PC-9 (cell line): Measurements from ENCODE around the gene TNFRSF8. TPM values are rescaled to one million over a fixed set of nuclear protein-coding genes. Genes with fewer than 3 reads are reported as not detected.

ENCODE experiments used
- BruUV-seq: library from RNA; stranded (reverse); fragments of 400-500 nt; replicated peaks from 2 replicates; lab custom pipeline; 2021; lab: Mats Ljungman, UMichigan
- CTCF ChIA-PET: fragments of 300-600 bp; sonication (Branson Sonifier 250); formaldehyde crosslinking; loops from one replicate; lab custom pipeline; 2022; ENCODE audit warnings: antibody characterized with exemption; lab: Charles Lee
- POLR2A ChIA-PET: fragments of 300-600 bp; sonication (Branson Sonifier 250); formaldehyde crosslinking; loops from one replicate; lab custom pipeline; 2022; ENCODE audit warnings: antibody characterized with exemption; ENCODE audit not compliant: unreplicated experiment; lab: Charles Lee
- DNase-seq, 2 experiments: peaks; one replicate each; pipeline versions ENCODE4 v3.0.0 to v3.0.0-alpha.2; 2015 to 2022; ENCODE audit warnings: mixed read lengths in 1 of 2
- H2AFZ ChIP-seq: fragments of 200-600 bp; sonication (generic); 2 replicates; pipeline ENCODE4 v1.8.1; 2017; ENCODE audit warnings: antibody characterized with exemption
- H3F3A ChIP-seq: fragments of 200-600 bp; sonication (generic); 2 replicates; pipeline ENCODE4 v1.8.1; 2017; ENCODE audit warnings: antibody characterized with exemption, mild to moderate bottlenecking, low read depth; ENCODE audit not compliant: insufficient read depth
- H3K27ac ChIP-seq: fragments of 200-600 bp; sonication (generic); 2 replicates; pipeline ENCODE4 v1.6.1; 2016; ENCODE audit warnings: mixed run types
- H3K27me3 ChIP-seq: fragments of 200-600 bp; sonication (generic); 2 replicates; pipeline ENCODE4 v1.6.1; 2016; ENCODE audit warnings: low read depth, mixed run types; ENCODE audit not compliant: insufficient read depth
- H3K36me3 ChIP-seq: fragments of 200-600 bp; sonication (generic); 2 replicates; pipeline ENCODE4 v1.6.1; 2016; ENCODE audit warnings: low read depth, mixed run types
- H3K4me1 ChIP-seq: fragments of 200-600 bp; sonication (generic); replicated peaks from 2 replicates; pipeline ENCODE4 v1.6.1; 2016; ENCODE audit warnings: mixed run types; ENCODE audit not compliant: insufficient read depth
- H3K4me2 ChIP-seq: fragments of 200-600 bp; sonication (generic); 2 replicates; pipeline ENCODE4 v1.6.1; 2017; ENCODE audit warnings: mixed run types
- H3K4me3 ChIP-seq: fragments of 200-600 bp; sonication (generic); 2 replicates; pipeline ENCODE4 v1.6.1; 2016; ENCODE audit warnings: mixed run types
- H3K79me2 ChIP-seq: fragments of 200-600 bp; sonication (generic); 2 replicates; pipeline ENCODE4 v1.6.1; 2017; ENCODE audit warnings: low read depth, mixed run types
- H3K9me2 ChIP-seq: fragments of 200-600 bp; sonication (generic); 2 replicates; pipeline ENCODE4 v1.8.1; 2017; ENCODE audit warnings: mild to moderate bottlenecking; ENCODE audit not compliant: insufficient read depth
- H3K9me3 ChIP-seq: fragments of 200-600 bp; sonication (generic); 2 replicates; pipeline ENCODE4 v1.8.1; 2016; ENCODE audit warnings: low read depth; ENCODE audit not compliant: insufficient read depth
- H4K20me1 ChIP-seq: fragments of 200-600 bp; sonication (generic); 2 replicates; pipeline ENCODE4 v1.8.1; 2017; ENCODE audit not compliant: insufficient read depth
- CTCF ChIP-seq: fragments of 200-600 bp; sonication (generic); conservative IDR thresholded peaks from 2 replicates; pipeline ENCODE4 v1.6.1; 2017; ENCODE audit warnings: mixed run types, antibody characterized with exemption, mild to moderate bottlenecking, moderate library complexity
- EZH2 ChIP-seq: fragments of 200-600 bp; sonication (generic); IDR thresholded peaks from 2 replicates; pipeline ENCODE4 v1.8.0; 2017; ENCODE audit warnings: antibody characterized with exemption, low read depth
- intact Hi-C: fragments of 100-400 bp; cut with micrococcal nuclease; formaldehyde crosslinking; loops from one replicate; pipeline ENCODE4 v1.10.0; 2022; ENCODE audit not compliant: unreplicated experiment
- total RNA-seq: library from RNA; stranded (reverse); gene quantifications from 2 replicates; pipeline ENCODE4 v1.2.3, GENCODE V29; 2021

The TNFRSF8 gene
- total RNA-seq, 1 experiment from 2014 or later: not detected

DNA sequence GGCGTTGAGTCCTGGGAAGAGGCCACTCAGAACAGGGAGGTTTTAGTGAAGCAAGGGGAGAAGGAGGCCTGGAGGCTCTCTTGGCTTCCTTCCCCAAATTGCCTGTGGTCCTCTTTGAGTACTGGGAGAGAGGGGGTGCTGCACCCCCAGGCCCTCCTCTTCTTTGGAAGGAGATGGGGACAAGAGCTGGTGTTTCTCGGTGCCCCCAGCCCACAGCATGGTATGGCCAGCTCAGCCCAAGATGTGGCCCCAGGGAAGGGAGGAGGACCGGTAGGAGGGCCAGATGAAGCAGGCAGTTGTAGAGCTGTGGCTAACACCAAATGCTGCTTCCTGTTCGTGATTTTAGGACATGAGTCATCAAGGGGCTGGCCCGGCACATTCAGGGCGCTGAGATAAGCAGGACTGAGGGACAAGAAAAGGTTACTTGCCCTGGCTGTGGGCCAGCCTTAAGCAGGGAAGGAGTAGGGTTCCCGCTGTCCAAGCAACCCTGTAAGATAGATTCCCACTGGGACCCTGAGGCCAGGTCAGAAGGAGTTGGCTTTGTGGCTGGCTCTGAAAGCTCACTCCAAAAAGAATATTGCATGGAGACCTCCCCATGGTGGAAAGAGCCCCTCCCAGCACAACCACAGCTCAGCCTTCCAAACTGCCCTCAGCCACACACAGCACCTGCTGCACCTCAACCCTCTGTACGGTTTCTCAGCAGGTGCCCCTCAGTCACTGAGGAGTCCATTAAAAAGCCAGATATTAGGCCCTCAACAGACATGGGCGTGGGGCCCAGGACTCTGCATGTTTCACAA lies 98.8 kb downstream of the TNFRSF8 start:
- no peaks in the 10 kb centered on the region for H3K36me3 ChIP-seq
- H3K4me3 ChIP-seq: no peak overlapping the region
- H3K79me2 ChIP-seq: no peaks in the 10 kb centered on the region
- H3K27me3 ChIP-seq: no peaks in the 10 kb centered on the region
- peak; percentile 84 to 89 for DNase-seq
- H3K9me3 ChIP-seq: no peaks in the 10 kb centered on the region
- H3F3A ChIP-seq: peaks cover 39% of the 10 kb centered on the region
- H4K20me1 ChIP-seq: no peaks in the 10 kb centered on the region
- BruUV-seq: no TSS peak
- TF ChIP-seq CTCF (no peak), EZH2 (no peak)
- ChIA-PET CTCF (interaction anchor here (0.8 kb wide), 1 partner anchor 223 kb away, joined by 3 read pairs; no protein-coding TSS in a partner anchor), POLR2A (no interaction called here)
- peak overlapping the region; percentile 33 for H3K4me2 ChIP-seq
- H3K27ac ChIP-seq: peak overlapping the region; percentile 47; the same call in 1 of the 2 replicates
- H3K9me2 ChIP-seq: no peaks in the 10 kb centered on the region
- peaks cover 59% of the 10 kb centered on the region for H3K4me1 ChIP-seq
- H2AFZ ChIP-seq: no peak overlapping the region
- intact Hi-C loops: loop anchor here (1.0 to 2.0 kb wide), 2 partner anchors 19 to 29 kb away; no protein-coding TSS in a partner anchor

DNA sequence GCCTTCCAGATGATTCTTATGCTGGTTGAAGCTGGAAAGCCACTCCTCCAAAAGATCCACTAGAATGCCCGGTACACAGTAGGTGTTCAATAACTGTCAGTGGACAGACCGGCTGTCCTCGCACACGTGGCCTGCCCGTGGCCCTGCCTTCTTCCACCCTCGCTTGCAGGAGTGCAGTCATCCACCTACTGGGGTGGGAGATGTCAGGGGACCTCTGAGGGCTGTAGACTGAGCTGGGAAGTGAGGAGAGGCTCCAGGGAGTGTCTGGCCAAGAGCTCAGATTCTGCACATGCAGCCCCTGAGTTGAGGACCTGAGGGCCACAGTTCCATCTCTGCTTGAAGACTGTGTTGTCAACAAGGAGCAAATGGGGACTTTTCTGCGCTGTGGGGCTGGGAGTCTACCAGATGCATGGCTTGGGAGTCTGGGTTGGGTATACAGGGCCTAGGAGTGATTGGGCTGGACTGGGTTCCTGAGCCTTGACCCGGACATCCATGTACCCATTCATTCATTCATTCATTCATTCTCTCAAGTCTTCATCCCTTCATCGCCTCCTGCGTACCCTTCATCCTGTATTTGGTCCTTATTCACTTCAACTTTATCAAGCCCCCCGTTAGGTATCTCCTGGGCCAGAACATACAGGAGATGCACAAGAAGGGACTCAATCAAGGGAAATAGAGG lies 99.5 kb downstream of the TNFRSF8 start:
- TF ChIP-seq EZH2 (no peak), CTCF (no peak)
- Histone ChIP-seq H3K9me3 (no peaks in the 10 kb centered on the region), H3K27ac (no peak overlapping the region), H3K4me2 (peak overlapping the region; percentile 33), H3K79me2 (no peaks in the 10 kb centered on the region), H3K4me1 (peaks cover 52% of the 10 kb centered on the region), H3K27me3 (no peaks in the 10 kb centered on the region), H3K4me3 (no peak overlapping the region), H3K36me3 (no peaks in the 10 kb centered on the region), H3K9me2 (no peaks in the 10 kb centered on the region), H2AFZ (no peak overlapping the region), H4K20me1 (no peaks in the 10 kb centered on the region), H3F3A (peaks cover 32% of the 10 kb centered on the region)
- POLR2A ChIA-PET: no interaction called here
- intact Hi-C loops: loop anchor here (1.0 kb wide), 1 partner anchor 19 kb away; no protein-coding TSS in a partner anchor
- DNase-seq: no peak
- no TSS peak for BruUV-seq
- CTCF ChIA-PET: no interaction called here

GRCh38 chr1:12163210-12163609 lies 100.1 kb downstream of the TNFRSF8 start:
- no peak overlapping the region for H3K4me2 ChIP-seq
- H3F3A ChIP-seq: peaks cover 31% of the 10 kb centered on the region
- no peak overlapping the region for H3K27ac ChIP-seq
- no TSS peak for BruUV-seq
- no peaks in the 10 kb centered on the region for H3K27me3 ChIP-seq
- intact Hi-C loops: no loop called here
- ChIA-PET CTCF (no interaction called here), POLR2A (no interaction called here)
- H3K4me1 ChIP-seq: peaks cover 46% of the 10 kb centered on the region
- no peak for DNase-seq
- H3K79me2 ChIP-seq: no peaks in the 10 kb centered on the region
- no peak overlapping the region for H3K4me3 ChIP-seq
- H4K20me1 ChIP-seq: no peaks in the 10 kb centered on the region
- no peak for TF ChIP-seq EZH2
- TF ChIP-seq CTCF: no peak
- no peaks in the 10 kb centered on the region for H3K9me3 ChIP-seq
- H2AFZ ChIP-seq: no peak overlapping the region
- no peaks in the 10 kb centered on the region for H3K9me2 ChIP-seq
- no peaks in the 10 kb centered on the region for H3K36me3 ChIP-seq
